Testis (tissue), 2 donors: Measurements from ENCODE around the gene AFG1L.

Experiments used
- POLR2A ChIP-seq: fragments of 450-650 bp; IDR thresholded peaks from one replicate; pipeline ENCODE4 v1.6.1; 2017; ENCODE audit warnings: antibody characterized with exemption, mild to moderate bottlenecking, moderate library complexity
- TF ChIP-seq, protein P1 (sequence below), 3 experiments: fragments of 450-650 bp in 2 of 3; fragments of 200-600 bp in 1 of 3; sonication (generic) in 1 of 3; IDR thresholded peaks; one replicate each; pipeline ENCODE4 v1.5.1; 2016 to 2019; ENCODE audit warnings: antibody characterized with exemption in 3 of 3, mild to moderate bottlenecking in 2 of 3, moderate library complexity in 1 of 3

DNA sequence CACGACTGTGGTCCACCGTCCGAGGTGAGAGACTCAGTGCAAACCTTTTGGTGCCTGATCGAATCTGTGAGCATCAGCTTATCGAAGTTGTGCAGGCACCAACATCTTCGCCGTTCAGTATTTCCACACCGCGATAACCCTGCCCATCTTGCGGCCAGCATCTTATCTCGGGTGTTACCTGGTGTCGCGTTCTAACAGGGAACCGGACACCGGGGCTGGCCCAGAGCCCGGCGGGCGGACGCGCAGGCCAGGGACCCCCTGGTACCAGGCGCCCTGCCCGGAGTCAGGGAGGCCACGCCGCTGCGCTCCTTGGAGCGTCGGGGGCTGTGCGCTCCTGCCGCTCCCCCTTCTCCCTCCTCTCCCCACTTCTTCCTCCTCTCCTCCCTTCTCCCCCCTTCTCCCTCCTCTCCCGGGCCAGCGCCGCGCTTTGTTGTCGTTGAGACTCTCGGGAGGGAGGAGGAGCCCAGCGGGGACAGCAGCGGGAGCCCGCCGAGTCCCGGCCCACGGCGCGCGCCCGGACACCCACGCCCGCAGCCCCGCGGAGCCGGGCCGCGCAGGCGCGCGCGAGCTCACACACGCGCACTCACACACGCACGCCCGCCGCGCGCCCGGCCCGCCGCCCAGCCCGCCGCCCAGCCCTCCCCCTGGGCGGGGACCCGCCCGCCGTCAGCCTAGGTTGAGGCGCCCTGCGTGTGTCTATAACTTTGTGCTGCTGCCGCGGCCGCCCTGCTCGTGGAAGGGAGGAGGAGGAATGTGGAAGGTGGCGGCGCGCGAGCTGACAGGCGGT lies 264.4 kb downstream of the AFG1L start:
- TF ChIP-seq, protein P1, sequence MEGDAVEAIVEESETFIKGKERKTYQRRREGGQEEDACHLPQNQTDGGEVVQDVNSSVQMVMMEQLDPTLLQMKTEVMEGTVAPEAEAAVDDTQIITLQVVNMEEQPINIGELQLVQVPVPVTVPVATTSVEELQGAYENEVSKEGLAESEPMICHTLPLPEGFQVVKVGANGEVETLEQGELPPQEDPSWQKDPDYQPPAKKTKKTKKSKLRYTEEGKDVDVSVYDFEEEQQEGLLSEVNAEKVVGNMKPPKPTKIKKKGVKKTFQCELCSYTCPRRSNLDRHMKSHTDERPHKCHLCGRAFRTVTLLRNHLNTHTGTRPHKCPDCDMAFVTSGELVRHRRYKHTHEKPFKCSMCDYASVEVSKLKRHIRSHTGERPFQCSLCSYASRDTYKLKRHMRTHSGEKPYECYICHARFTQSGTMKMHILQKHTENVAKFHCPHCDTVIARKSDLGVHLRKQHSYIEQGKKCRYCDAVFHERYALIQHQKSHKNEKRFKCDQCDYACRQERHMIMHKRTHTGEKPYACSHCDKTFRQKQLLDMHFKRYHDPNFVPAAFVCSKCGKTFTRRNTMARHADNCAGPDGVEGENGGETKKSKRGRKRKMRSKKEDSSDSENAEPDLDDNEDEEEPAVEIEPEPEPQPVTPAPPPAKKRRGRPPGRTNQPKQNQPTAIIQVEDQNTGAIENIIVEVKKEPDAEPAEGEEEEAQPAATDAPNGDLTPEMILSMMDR (IDR thresholded peaks at IDR 0.05): no peak
- no peak for TF ChIP-seq POLR2A
